GM12878 (cell line): ENCODE measurements around the gene AVP.
"Not testable (repeated sequence)": the region's sequence is repeated elsewhere in the genome, so short reads cannot be mapped to it uniquely, and the experiment has no call there.

Experiments used
- TF ChIP-seq, protein P1 (sequence below): IDR thresholded peaks from 2 replicates; pipeline ENCODE4 v1.6.1; 2011; ENCODE audit warnings: borderline replicate concordance, low read depth, mild to moderate bottlenecking, moderate library complexity, mixed read lengths, low read length; ENCODE audit not compliant: insufficient read depth; ENCODE audit errors: extremely low read length
- TF ChIP-seq, protein P2 (sequence below): IDR thresholded peaks from 2 replicates; pipeline ENCODE4 v1.6.1; 2011; ENCODE audit warnings: low read depth, mild to moderate bottlenecking, low read length, moderate library complexity, borderline replicate concordance; ENCODE audit errors: extremely low read depth
- TF ChIP-seq, protein P3 (sequence below): fragments of 150-350 bp; IDR thresholded peaks from 2 replicates; pipeline ENCODE4 v1.6.1; 2016; ENCODE audit warnings: low read depth, low read length

DNA sequence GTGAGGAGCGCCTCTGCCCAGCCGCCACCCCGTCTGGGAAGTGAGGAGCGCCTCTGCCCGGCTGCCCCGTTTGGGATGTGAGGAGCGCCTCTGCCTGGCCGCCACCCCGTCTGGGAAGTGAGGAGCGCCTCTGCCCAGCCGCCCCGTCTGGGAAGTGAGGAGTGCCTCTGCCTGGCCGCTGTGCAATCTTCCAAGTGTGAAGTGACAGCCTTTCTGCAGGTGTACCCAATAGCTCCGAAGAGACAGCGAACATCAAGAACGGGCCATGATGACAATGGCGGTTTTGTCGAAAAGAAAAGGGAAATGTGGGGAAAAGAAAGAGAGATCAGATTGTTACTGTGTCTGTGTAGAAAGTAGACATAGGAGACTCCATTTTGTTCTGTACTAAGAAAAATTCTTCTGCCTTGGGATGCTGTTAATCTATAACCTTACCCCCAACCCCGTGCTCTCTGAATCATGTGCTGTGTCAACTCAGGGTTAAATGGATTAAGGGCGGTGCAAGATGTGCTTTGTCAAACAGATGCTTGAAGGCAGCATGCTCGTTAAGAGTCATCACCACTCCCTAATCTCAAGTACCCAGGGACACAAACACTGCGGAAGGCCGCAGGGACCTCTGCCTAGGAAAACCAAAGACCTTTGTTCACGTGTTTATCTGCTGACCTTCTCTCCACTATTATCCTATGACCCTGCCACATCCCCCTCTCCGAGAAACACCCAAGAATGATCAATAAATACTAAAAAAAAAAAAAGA lies 41.4 kb upstream of the AVP start:
- TF ChIP-seq, protein P1, sequence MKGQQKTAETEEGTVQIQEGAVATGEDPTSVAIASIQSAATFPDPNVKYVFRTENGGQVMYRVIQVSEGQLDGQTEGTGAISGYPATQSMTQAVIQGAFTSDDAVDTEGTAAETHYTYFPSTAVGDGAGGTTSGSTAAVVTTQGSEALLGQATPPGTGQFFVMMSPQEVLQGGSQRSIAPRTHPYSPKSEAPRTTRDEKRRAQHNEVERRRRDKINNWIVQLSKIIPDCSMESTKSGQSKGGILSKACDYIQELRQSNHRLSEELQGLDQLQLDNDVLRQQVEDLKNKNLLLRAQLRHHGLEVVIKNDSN = not testable (repeated sequence)
- TF ChIP-seq, protein P2, sequence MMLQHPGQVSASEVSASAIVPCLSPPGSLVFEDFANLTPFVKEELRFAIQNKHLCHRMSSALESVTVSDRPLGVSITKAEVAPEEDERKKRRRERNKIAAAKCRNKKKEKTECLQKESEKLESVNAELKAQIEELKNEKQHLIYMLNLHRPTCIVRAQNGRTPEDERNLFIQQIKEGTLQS = not testable (repeated sequence)
- TF ChIP-seq, protein P3, sequence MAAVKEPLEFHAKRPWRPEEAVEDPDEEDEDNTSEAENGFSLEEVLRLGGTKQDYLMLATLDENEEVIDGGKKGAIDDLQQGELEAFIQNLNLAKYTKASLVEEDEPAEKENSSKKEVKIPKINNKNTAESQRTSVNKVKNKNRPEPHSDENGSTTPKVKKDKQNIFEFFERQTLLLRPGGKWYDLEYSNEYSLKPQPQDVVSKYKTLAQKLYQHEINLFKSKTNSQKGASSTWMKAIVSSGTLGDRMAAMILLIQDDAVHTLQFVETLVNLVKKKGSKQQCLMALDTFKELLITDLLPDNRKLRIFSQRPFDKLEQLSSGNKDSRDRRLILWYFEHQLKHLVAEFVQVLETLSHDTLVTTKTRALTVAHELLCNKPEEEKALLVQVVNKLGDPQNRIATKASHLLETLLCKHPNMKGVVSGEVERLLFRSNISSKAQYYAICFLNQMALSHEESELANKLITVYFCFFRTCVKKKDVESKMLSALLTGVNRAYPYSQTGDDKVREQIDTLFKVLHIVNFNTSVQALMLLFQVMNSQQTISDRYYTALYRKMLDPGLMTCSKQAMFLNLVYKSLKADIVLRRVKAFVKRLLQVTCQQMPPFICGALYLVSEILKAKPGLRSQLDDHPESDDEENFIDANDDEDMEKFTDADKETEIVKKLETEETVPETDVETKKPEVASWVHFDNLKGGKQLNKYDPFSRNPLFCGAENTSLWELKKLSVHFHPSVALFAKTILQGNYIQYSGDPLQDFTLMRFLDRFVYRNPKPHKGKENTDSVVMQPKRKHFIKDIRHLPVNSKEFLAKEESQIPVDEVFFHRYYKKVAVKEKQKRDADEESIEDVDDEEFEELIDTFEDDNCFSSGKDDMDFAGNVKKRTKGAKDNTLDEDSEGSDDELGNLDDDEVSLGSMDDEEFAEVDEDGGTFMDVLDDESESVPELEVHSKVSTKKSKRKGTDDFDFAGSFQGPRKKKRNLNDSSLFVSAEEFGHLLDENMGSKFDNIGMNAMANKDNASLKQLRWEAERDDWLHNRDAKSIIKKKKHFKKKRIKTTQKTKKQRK = not testable (repeated sequence)
